HG02870 (cell line): ENCODE results near the gene PAK6.

Source experiments
- ATAC-seq: cut with Tn5 transposase; IDR thresholded peaks from one replicate; pipeline ENCODE4 v1.9.1; 2021; ENCODE audit warnings: mild to moderate bottlenecking, moderate library complexity; ENCODE audit not compliant: unreplicated experiment

The PAK6 gene

GRCh38 chr15:40254452-40254851, 15.6 kb downstream of the PAK6 start:
- ATAC-seq: no peak

- ATAC-seq: no peak
These were observed 16.2 kb downstream of the PAK6 start for GRCh38 chr15:40255033-40255432.

DNA sequence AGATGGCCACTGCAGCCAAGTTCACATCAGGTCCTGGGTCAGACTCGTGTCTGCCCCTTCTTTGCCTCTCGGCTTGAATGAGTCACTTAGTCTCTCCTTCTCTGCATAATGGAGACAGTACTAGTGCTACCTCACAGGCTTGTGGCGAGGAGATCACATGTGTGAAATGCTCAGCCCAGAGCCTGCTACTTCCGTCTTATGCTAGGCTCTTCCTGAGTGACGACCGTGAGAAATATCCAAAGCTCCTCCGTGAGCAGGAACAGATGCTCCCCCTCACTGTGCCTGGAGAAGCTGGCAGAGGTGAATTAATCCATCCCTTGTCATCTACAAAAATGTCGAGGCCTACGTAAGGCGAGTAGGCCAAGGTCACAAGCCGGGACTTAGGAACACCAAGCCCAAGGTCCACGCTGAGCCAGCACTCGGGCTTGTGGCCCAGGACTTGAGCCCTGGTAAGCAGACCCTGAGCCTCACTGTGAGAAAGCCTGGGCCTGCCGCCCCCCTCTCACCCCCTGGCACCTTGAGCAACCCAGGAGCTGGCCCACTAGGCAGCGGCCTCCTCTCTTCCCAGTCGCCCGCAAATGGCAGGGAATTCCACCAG, 17.9 kb downstream of the PAK6 start:
- no peak for ATAC-seq

- no peak for ATAC-seq
These were observed 19.0 kb downstream of the PAK6 start for GRCh38 chr15:40257656-40258450.

- ATAC-seq: no peak
These were observed 19.7 kb downstream of the PAK6 start for GRCh38 chr15:40258544-40258943.

GRCh38 chr15:40259021-40259420, 20.2 kb downstream of the PAK6 start:
- ATAC-seq: no peak

DNA sequence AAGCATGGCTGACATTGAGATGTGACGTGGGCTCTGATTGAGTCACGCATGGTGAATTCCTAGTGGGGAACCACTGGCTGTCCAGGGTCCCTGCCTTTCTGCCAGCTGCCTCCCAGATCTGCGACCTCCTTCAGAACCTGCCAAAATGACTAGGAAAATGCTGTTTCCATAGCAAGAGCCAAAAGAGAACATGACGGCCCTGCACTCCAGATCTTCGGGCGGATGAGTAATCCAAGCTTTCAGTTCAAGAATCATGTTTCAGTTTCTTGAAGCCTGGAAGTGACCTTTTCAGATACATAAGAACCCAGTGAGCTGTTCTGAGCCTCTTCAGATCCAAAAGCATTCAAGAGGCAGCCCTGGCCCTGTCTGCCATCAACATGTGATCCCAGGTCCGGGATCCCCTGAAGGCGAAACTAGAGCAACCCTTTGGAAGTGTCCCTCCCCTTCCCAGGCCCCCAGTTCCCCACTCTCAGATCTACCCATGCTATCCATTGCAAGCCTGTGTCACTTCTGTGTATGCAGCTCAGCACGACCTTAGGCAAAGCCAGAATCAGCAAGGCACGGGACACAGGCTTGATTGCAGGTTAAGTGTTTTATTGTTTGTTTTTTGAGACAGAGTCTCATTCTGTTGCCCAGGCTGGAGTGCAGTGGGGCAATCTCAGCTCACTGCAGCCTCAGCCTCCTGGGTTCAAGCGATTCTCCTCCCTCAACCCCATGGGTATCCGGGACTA, 24.3 kb downstream of the PAK6 start:
- ATAC-seq: no peak

GRCh38 chr15:40264321-40265153, 25.7 kb downstream of the PAK6 start:
- no peak for ATAC-seq

- ATAC-seq: no peak
These were observed 26.5 kb downstream of the PAK6 start for GRCh38 chr15:40265355-40265754.

DNA sequence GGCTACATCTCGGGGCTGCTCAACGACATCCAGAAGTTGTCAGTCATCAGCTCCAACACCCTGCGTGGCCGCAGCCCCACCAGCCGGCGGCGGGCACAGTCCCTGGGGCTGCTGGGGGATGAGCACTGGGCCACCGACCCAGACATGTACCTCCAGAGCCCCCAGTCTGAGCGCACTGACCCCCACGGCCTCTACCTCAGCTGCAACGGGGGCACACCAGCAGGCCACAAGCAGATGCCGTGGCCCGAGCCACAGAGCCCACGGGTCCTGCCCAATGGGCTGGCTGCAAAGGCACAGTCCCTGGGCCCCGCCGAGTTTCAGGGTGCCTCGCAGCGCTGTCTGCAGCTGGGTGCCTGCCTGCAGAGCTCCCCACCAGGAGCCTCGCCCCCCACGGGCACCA, 27.0 kb downstream of the PAK6 start:
- ATAC-seq: no peak

- no peak for ATAC-seq
These were observed 28.0 kb downstream of the PAK6 start for GRCh38 chr15:40266828-40267304.

GRCh38 chr15:40267670-40268069, 28.8 kb downstream of the PAK6 start:
- ATAC-seq: no peak

DNA sequence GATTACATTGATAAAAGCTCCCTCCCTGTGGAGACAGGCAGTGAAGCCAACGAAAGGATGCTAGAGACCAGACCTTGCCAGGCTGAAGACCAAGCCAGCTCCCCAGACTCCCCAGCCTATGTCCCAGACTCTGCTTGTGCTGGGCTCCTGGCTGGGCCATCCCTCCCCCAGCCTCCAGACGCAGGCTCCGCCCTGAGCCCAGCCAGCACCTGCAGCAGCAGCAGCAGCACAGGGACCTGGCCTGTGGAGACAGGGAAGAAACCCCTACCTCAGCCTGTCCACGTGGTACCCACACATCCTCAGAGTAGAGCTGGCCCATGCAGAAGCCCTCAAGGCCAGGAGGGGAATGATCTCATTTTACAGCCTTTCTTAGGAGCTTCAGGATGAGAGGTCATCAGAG, 30.7 kb downstream of the PAK6 start:
- ATAC-seq: no peak

DNA sequence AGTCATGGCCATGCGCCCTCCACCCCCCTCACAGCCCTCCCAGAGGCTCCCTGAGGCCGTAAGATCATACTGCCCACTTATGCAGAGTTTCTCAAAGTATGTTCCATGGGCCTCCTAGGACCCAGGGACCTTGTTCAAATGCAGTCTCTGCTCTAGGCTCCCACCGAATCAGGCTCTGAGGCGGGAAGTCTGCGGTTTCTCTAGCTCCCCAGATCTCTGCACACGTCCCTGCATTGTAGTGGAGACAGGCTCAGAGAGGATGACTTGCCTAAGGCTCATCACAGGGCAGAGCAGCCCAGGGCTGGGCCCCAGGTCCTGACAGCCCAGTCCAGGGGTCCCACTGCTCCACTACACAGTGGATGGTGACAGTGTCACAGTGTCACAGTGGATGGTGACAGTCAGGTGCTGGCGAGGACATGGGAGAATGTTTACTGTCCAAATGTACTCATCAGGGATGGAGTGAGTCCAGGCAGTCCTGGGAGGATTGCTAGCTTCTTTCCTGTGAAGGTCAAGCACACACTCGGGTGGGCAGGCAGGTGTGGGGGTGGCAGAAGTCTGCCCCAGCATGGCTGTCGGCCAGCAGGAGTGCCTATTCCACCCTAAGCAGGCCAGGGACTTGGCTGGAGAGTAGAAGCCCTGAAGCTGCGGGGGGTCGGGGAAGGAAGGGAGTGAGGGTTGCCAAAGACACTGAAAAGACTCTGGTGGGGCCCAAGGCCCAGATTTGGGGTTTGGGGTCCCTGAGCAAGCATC, 31.6 kb downstream of the PAK6 start:
- ATAC-seq: no peak

- no peak for ATAC-seq
These were observed 33.0 kb downstream of the PAK6 start for GRCh38 chr15:40271685-40272484.

- no peak for ATAC-seq
These were observed 33.7 kb downstream of the PAK6 start for GRCh38 chr15:40272485-40273056.

DNA sequence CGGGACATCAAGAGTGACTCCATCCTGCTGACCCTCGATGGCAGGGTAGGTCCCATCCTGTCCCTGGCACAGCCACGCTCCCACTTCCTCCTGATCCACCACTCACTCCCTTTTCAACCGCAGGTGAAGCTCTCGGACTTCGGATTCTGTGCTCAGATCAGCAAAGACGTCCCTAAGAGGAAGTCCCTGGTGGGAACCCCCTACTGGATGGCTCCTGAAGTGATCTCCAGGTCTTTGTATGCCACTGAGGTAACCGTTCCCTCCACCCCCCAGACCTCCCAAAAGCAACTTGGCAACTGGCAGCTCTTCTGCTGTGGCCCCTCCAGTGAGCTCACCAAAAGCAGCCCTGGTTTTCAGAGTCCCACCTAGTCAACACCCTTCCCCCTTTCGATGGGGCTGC, 34.6 kb downstream of the PAK6 start:
- no peak for ATAC-seq

- no peak for ATAC-seq
These were observed 35.7 kb downstream of the PAK6 start for GRCh38 chr15:40274350-40275274.
